ENCODE results near the gene TMEM141.

DNA sequence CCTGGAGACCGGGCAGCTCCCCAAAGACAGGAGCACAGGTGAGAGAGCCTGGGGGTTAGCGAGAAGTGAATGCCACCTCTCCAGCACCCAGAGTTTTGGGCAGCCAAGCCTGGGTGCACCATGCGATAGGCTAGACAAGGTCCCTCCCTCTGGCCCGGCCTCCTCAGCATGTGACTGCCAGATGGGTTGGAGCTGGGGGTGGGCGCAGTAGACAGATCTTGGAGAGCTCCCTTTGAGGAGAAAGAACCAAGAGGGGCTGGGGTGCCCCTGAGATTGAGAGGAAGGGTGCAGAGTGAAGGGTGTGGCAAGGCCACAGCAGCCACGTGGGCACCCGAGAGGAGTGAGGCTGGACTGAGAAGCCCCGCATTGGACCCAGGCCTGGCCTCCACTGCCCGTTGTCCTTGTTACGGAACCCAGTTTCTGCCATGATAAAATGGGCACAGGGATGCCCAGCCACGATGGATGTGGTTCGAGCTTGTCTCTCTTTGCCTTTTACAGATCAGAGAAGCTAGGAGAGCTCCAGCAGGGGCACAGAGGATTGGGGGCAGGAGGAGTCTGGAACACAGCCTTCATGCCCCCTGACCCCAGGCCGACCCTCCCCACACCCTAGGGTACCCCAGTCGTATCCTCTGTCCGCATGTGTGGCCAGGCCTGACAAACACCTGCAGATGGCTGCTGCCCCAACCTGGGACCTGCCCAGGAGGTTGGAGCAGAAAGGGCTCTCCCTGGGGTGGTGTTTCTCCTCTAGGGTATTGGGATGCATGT lies 1.4 kb downstream of the TMEM141 start:
- TF ChIP-seq, protein P1, sequence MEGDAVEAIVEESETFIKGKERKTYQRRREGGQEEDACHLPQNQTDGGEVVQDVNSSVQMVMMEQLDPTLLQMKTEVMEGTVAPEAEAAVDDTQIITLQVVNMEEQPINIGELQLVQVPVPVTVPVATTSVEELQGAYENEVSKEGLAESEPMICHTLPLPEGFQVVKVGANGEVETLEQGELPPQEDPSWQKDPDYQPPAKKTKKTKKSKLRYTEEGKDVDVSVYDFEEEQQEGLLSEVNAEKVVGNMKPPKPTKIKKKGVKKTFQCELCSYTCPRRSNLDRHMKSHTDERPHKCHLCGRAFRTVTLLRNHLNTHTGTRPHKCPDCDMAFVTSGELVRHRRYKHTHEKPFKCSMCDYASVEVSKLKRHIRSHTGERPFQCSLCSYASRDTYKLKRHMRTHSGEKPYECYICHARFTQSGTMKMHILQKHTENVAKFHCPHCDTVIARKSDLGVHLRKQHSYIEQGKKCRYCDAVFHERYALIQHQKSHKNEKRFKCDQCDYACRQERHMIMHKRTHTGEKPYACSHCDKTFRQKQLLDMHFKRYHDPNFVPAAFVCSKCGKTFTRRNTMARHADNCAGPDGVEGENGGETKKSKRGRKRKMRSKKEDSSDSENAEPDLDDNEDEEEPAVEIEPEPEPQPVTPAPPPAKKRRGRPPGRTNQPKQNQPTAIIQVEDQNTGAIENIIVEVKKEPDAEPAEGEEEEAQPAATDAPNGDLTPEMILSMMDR (conservative IDR thresholded peaks at IDR 0.05; ENCODE audit: low read depth, low read length): no peak
- no peak for TF ChIP-seq EZH2 (IDR thresholded peaks at IDR 0.05; ENCODE audit: borderline replicate concordance, low read depth, low read length, poor library complexity, severe bottlenecking)

All from A673 (cell line).